Stimulated activated CD8-positive, alpha-beta memory T cell treated with anti-CD3 and anti-CD28 coated beads, Interleukin-2, amount 100 ng/mL, for 48 hours (primary cell): Measurements from ENCODE around the gene PPIH.
"Not testable (repeated sequence)": the region's sequence is repeated elsewhere in the genome, so short reads cannot be mapped to it uniquely, and the experiment has no call there.

ENCODE experiments used
- DNase-seq, 2 donors: peaks; one replicate each; pipeline ENCODE4 v3.0.0-alpha.2; 2020; ENCODE audit warnings: low read depth in 2 of 2

The PPIH gene

DNA sequence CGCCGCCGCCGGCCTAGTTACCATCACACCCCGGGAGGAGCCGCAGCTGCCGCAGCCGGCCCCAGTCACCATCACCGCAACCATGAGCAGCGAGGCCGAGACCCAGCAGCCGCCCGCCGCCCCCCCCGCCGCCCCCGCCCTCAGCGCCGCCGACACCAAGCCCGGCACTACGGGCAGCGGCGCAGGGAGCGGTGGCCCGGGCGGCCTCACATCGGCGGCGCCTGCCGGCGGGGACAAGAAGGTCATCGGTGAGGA lies 24.2 kb downstream of the PPIH start:
- DNase-seq, result not testable (repeated sequence)

DNA sequence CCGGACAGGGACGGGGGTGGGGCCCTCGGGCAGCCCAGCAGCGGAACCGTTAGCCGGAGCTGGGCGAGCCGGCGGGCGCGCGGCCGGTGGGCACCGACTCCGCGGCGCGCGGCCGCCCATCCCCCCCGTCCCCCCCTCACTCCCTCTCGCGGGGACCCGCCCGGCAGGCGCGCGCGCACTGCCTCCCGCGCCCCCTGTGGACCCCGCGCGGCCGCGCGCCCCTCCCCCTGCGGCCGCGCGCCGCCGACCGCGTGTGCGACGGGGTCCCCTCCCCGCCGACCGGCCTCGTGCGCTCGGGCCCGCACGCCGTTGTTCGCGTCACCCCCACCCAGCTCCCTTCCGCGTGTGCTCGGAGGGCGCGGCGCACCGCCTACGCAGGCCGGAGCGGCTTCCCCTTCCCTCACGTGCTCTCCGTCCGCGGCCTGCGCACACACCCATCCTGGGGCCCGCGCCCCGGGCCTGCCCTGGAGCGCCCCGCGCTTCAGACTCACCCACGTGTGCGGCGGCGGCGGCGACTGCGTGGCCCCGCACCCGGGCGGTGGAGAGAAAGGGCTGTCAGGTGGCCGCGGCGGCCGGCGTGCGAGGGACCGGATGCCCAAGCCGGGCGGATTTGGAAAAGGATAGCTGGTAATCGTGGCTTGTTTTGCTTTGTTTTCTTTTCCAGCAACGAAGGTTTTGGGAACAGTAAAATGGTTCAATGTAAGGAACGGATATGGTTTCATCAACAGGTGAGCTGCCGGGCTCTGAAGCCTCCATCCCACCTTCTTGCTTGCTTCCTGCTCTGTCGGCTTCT lies 24.7 kb downstream of the PPIH start:
- peak; percentile 48 to 55 for DNase-seq

DNA sequence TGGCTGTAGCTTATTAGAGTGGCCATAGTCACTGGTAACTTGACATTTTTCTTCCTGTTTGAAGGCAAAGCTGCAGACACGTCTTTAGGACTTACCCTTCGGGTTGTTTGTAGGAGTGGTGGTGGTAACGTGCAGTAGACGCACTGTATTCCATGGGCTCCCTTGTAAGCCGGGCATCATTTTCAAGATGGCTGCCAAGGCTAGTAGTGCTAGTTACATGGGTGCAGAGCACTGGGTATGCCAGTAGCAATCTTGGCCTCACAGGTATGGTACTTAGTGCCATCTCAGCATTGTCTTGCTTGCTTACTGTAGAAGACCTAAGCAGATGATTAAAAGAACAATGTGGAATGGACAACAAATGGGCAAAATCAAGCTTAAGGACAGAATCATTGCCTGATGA lies 25.9 kb downstream of the PPIH start:
- no peak for DNase-seq

DNA sequence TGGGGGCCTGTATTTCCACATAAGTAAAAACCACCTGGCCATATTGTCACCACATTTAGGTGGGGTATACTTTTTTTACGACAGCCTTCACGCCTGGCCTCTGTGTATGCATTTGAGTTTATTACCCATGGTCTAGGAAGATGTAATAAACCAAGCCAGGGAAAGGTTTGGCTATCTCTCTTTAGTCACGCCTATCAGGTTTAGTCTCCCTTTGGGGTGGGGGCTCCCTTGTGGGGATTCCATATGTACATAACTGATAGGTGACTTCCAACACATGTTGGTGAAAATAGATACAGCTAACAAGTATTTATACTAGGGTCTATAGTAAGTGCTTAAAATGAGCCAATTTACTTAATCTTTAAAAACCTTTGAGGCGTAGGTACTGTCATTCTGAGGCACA lies 28.2 kb downstream of the PPIH start:
- DNase-seq, result no peak

DNA sequence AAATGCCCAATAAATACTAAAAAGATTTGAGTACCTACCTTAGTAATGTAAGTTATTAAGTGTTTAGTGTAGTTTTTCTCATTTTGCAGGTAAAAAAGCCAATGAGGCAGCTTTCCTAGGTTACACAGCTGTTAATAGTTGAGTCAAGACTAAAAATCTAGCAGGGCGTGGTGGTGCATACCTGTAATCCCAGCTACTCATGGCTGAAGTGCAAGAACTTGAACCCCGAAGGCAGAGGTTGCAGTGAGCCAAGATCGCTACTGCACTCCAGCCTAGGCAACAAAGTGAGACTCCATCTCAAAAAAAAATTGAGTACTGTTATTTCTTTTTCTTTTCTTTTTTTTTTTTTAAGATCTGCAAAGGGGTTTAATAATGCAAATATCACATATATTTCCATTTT lies 31.7 kb downstream of the PPIH start:
- DNase-seq, result no peak

DNA sequence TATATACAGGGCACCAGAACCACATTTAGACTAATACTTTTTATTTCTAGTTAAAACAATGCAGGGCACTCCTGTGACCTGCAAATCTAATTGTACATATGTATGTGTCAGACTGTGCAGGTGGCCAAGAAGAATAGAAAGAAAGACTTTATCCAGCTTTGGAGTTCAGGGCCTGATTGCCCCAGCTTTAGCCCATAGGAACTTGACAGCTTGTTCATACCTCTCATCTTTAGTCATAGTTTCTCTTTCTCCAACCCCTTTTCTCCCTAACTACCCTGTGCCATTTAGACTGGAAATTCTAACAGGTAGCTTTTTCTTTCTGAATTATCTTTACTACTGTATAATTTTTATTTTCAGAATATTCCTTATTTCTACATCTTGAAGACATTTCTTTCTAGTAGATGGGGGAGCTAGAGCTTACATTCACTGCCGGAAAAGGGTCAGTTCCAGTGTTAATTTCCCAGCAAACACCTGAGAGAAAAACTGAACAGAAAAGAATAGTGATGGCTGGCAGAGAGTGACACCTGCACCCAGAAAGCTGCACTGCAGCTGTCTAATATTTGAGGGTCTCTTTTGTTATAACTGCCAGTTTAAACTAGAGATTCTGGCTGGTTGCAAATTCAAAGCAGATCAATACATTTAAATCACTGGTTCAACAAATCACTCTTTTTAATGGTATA lies 32.4 kb downstream of the PPIH start:
- DNase-seq, result no peak

DNA sequence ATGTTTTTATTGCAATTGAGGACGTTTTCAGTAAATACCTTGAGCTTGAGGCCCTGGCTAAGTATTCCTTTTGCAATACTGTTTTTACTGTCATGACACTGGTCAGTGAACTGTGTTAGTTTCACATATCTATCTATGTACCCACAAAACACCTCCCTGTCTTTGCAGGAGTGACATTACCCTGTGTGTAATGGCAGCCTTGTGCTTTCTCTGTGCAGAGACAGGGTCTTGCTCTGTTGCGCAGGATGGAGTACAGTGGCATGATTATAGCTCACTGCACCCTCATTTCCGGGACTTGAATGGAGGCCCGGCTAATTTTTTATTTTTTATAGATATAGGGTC lies 32.9 kb downstream of the PPIH start:
- no peak for DNase-seq

DNA sequence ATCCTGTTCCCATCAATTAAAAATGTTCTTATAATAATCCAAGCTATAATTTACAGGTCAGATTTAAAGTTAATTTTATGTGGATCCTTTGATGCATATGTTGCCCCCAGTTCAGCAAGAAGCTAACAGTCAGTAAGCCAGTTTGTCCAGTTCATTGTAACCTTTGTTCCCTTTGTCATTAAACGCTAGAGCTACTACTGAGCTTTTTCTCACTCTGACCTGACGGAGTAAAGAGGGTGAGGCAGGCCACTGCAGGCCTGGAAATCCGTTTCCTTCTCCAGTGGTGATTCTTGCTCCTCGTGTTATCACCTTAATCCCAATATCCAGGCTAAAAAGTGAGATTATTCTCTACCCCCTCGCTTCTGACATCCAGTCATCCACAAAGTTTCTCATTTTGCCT lies 34.2 kb downstream of the PPIH start:
- DNase-seq, result no peak

DNA sequence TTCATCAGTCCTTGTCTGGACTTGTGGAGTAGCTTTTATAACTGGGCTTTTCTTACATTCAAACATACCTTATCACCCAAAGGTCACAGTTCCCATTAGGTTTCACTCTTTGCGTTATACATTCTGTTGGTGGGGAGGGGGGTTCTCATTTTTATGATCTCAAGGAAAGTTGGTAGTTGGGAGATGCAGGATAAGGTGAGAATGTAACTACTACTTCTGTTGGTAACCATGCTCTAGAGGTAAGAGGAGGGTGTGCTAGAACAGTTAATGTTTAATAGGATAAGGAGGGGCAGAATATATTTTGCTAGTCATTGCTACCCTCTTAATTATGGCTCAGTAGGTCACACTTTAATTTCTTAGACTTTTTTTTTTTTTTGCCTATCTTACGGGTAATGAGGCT lies 34.7 kb downstream of the PPIH start:
- DNase-seq, result no peak

DNA sequence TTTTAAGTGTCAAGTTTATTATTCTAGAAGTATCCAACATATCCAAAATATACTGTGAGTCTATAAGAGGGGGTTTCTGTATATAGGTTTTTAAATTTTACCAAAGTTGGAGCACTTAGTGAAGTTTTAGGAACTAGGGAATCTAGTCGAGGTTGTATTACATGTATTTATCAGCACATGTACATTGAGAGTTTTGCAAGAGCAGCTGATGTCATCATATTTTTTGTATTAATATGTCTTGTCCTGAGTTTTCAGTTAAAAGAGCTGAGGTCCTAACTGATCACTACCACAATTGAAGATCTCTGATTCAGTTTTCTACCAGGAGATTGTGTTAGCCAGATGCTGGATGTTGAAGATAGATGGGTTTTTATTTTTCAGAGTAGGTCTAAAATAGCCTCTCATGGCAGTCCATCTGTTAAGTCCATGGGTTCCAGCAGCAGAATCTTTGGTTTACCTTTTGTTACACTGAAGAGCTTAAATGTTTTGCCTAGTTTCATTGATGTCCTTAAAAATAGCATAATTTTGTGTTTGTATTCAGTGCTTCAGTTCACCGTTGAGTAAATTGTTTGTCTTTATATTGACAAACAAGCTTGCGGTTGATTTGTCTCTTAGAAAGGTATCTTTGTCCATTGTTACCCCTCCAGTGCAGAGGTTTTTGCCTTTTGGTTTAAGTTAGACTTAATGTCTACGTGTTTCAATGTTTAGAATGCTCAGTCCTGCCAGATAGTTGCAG lies 40.0 kb downstream of the PPIH start:
- DNase-seq, result no peak

DNA sequence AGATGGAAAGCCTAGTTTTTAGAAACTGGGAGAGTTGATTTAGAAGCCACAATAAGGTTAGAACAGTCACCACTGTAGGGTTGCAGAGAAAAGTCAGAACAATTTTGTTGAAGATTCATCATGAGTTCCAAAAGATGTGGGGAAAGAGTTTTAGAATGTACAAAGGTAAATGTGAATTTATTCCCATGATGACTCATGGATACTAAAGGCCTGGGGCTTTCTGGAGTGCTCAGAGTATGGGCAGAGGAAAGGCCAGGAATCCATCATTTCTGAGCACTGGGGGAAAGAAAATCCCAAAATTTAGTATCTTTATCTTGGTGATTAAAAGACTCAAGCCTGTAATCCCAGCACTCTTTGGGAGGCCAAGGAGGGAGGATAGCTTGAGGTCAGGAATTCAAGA lies 41.8 kb downstream of the PPIH start:
- no peak for DNase-seq

DNA sequence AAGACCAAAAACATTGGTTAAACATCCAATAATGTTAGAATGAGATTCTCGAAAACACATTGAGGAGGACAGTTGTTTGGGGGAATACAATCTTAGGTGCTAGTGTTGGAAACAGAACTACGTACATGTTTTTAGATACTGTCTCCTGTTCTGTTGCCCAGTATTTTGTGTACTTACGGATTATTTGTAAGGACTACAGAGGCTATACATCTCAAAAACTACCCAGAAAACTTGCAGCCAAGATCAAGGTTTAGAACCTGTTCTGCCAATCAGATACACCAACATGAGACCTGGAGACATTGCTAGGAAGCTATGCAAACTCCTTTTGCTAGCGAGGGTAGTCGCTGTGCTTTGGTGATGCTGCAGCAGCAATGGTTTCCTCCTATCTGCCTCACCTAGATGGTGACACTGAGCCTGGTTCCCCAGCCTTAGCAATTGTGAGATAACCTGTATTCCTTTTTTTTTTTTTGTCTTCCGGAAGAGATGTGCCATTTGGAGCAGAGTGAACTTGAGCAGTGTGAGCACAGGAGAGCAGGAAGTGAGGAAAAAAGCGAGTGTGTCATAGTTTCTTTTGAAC lies 45.8 kb downstream of the PPIH start:
- no peak for DNase-seq

DNA sequence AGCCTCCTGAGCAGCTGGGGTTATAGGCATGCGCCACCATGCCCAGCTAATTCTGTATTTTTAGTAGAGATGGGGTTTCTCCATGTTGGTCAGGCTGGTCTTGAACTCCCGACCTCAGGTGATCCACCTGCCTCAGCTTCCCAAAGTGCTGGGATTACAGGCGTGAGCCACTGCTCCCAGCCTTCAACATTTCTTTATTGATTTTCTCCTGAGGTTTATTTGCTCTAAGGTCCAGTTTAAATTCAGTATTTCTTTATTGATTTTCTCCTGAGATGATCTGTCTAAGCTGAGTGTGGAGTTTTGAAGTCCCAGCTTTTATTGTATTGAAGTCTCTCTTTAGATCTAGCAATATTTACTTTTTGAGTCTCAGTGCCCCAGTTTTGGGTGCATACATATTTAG lies 54.6 kb downstream of the PPIH start:
- DNase-seq, result not testable (repeated sequence)

DNA sequence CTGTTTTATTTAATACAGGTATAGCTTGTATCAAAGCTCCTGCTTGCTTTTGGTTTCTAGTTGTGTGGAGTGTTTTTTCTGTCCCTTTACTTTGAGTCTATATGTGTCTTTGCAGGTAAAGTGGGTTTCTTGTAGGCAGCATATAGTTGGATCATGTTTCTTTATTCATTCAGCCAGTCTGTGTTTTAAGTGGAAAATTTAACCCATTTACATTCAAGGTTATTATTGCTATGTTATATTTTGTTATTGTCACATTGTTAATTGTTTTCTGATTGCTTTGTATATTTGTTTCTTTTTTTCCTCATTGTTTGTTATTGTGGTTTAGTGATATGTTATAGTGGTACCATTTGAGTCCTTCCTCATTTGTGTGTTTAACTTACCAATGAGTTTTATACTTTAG lies 55.1 kb downstream of the PPIH start:
- no peak for DNase-seq

DNA sequence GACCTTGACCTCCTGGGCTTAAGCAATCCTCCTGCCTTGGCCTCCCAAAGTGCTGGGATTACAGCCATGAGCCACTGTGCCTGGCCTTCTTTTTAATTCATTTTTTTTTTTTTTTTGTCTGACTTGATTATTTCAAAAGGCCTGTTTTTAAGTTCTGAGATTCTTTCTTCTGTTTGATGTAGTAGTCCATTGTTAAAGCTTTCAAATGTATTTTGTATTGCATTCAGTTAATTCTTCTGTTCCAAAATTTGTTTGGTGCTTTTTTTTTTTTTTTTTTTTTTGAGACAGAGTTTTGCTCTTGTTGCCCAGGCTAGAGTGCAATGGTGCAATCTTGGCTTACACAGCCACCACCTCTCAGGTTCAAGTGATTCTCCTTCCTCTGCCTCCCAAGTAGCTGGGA lies 56.2 kb downstream of the PPIH start:
- not testable (repeated sequence) for DNase-seq

DNA sequence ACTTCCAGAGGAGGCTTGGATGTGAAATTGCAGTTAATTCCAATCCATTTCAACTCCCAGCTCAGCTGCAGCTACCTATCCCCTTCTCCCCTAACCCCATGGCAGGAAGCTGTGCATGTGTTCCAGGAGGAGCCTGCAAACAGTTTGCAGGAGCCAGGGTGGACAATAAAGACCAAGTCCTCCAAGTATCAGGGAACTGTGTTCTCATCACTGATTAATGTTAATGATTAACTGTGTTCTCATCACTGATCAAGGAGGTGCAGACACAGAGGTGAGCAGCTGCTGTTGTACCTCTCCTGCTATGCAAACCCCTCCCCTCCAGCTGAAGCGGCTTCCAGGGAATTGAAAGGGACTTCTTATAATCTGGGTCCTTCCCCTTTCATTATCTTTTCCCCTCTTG lies 62.6 kb downstream of the PPIH start:
- DNase-seq, result no peak

DNA sequence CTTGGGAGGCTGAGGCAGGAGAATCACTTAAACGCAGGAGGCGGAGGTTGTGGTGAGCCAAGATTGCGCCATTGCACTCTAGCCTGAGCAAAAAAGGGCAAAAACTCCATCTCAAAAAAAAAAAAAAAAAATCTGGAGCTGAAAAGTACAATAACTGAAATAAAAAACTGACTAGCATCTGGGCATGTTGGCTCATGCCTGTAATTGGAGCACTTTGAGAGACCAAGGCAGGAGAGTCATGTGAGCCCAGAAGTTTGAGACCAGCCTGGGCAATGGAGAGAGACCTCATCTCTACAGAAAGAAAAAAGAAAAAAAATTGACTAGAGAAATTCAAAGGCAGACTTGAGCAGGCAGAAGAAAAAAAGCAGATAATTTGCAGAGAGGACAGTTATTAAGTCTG lies 63.7 kb downstream of the PPIH start:
- no peak for DNase-seq

DNA sequence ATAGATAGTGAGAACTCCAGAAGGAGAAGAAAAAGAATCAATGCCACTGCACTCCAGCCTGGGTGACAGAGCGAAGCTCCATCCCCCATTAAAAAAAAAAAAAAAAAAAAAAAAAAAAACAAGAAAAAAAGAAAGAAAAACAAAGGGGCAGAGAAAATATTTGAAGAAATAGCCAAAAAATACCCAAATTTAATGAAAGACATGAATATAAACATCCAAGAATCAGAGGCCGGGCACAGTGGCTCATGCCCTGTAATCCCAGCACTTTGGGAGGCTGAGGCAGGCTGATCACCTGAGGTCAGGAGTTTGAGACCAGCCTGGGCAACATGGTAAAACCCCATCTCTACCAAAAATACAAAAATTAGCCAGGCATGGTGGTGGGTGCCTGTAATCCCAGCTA lies 64.2 kb downstream of the PPIH start:
- DNase-seq, result not testable (repeated sequence)

DNA sequence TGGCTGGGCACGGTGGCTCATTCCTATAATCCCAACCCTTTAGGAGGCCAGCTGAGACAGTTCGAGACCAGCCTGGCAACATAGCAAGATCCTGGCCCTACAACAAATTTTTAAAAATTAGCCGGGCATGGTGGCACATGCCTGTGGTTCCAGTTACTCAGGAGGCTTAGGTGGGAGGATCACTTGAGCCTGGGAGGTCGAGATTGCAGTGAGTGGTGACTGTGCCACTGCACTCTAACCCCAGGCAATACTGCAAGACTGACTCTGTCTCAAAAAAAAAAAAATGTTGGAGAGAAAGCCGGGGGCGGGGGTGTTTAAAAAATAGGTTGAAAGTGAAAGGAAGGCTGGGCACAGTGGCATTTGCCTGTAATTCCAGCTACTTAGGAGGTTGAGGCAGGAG lies 65.3 kb downstream of the PPIH start:
- no peak for DNase-seq

DNA sequence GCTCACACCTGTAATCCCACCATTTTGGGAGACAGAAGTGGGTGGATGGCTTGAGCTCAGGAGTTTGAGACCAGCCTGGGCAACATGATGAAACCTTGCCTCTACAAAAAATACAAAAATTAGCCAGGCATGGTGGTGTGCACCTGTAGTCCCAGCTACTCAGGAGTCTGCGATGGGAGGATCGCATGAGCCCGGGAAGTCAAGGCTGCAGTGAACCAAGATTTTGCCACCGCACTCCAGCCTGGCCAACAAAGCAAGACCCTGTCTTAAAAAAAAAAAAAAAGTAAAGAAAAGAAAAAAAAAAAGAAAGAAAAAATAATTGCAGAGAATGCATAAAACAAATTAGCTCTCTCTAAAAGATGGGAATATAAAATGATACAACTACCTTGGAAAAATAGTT lies 67.6 kb downstream of the PPIH start:
- not testable (repeated sequence) for DNase-seq
